ENCODE results near the gene KCNK3.

The KCNK3 gene

DNA sequence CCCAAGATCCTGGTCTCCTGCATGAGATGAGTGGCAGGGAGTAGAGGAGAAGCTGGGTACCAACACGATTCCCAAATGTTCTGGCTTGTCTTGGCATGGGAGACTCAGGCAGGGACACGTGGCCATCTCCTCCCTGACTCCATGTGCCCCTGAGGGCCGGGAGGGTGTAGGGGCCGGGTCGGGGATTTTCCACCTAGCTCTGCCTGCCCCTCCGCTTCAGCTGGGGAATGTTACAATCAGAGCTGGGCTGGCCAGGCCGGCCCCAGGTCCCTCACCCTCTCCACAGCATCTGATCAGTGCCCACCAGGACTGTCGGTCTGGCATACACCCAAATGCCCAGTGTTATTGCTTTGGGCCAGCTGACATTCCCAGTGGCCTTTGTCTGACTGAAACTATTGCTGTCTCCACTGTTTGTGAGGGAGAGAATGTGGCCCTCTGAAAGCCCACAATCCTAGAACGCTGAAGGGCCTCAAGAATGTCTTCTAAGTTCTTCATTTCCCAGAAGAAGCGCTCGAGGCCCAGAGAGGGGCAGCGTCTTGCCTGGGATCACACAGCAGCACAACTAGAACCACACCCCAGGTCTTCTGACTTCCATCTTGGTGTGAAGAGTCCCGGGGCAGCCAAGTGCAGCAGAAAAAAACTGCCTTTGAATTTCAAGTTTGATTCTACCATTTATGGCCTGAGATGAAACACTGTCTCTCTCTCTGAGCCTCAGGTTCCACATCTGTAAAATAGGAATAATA is 23.2 kb downstream of the KCNK3 start:
- no peak overlapping the region for H2AFZ ChIP-seq (ENCODE audit: low read depth, low read length)
- H3K4me1 ChIP-seq (ENCODE audit: insufficient read depth, low read length) = peaks cover 6% of the 10 kb centered on the region
- no peak overlapping the region for H3K4me3 ChIP-seq (ENCODE audit: low read length)
- no peaks in the 10 kb centered on the region for H3K27me3 ChIP-seq (ENCODE audit: insufficient read depth, low read length)
- no peaks in the 10 kb centered on the region for H3K36me3 ChIP-seq (ENCODE audit: insufficient read depth, low read length)
- no peaks in the 10 kb centered on the region for H3K9me3 ChIP-seq (ENCODE audit: low read length)

DNA sequence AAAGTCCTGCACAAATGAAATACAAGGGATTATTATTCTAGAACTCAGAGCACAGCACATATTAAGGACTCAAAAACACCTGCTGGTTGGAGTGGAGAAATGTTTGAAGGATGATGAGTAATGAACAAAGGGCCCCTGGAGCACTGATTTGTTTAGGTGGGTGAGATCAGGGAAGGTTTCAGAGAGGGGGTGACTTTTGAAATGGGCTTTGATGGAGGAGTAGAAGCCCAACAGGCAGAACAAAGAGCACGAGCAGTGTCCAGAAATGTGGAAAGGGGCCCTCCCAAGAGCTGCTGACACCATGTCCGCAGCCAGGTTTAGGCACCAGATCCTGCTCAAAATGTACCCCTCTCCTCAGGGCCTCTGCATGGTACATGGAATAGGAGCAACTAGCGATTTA is 23.8 kb downstream of the KCNK3 start:
- peaks cover 6% of the 10 kb centered on the region for H3K4me1 ChIP-seq (ENCODE audit: insufficient read depth, low read length)
- H3K27me3 ChIP-seq (ENCODE audit: insufficient read depth, low read length) = no peaks in the 10 kb centered on the region
- no peak overlapping the region for H2AFZ ChIP-seq (ENCODE audit: low read depth, low read length)
- H3K36me3 ChIP-seq (ENCODE audit: insufficient read depth, low read length) = no peaks in the 10 kb centered on the region
- no peak overlapping the region for H3K4me3 ChIP-seq (ENCODE audit: low read length)
- no peaks in the 10 kb centered on the region for H3K9me3 ChIP-seq (ENCODE audit: low read length)

DNA sequence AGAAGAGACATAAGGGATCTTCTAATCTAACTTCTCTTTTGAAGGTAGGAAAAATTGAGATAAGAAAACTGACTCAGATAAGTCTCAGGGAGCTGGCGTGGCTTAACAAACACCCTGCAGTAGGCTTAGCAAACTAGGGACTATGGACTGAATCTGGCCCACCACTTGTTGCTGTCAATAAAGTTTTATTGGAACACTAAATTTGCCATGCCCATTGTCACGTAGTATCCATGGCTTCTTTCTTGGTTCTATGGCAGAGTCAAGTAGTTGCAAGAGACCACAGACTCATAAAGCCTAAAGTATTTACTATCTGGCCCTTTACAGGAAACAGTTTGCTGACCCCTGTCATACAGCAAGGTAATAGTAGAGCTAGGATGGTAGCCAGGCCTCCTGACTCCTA is 24.2 kb downstream of the KCNK3 start:
- Histone ChIP-seq H3K36me3 (ENCODE audit: insufficient read depth, low read length) (no peaks in the 10 kb centered on the region), H3K9me3 (ENCODE audit: low read length) (no peaks in the 10 kb centered on the region), H3K4me3 (ENCODE audit: low read length) (no peak overlapping the region), H2AFZ (ENCODE audit: low read depth, low read length) (no peak overlapping the region), H3K4me1 (ENCODE audit: insufficient read depth, low read length) (peaks cover 6% of the 10 kb centered on the region), H3K27me3 (ENCODE audit: insufficient read depth, low read length) (no peaks in the 10 kb centered on the region)

DNA sequence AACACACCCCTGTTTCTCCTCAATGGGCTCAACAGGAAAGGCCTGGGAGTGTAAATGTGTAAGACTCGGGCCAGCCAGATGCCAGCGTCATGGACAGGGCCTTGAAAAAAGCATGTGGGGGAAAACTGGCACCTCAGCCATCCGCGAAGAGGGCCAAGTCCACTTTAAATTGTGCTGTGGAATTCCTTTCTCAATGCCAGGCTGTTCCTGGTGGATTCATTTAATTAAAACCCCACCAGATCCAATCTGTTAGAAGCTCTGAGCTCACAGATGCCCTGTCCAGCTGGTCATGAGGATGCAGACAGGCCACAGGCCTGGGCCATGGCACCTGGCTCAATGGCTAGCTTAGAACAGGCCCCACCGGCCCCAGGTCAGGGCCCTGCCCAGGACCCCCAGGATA is 24.8 kb downstream of the KCNK3 start:
- no peak overlapping the region for H2AFZ ChIP-seq (ENCODE audit: low read depth, low read length)
- peaks cover 1% of the 10 kb centered on the region for H3K4me1 ChIP-seq (ENCODE audit: insufficient read depth, low read length)
- no peaks in the 10 kb centered on the region for H3K27me3 ChIP-seq (ENCODE audit: insufficient read depth, low read length)
- no peaks in the 10 kb centered on the region for H3K9me3 ChIP-seq (ENCODE audit: low read length)
- no peak overlapping the region for H3K4me3 ChIP-seq (ENCODE audit: low read length)
- no peaks in the 10 kb centered on the region for H3K36me3 ChIP-seq (ENCODE audit: insufficient read depth, low read length)

DNA sequence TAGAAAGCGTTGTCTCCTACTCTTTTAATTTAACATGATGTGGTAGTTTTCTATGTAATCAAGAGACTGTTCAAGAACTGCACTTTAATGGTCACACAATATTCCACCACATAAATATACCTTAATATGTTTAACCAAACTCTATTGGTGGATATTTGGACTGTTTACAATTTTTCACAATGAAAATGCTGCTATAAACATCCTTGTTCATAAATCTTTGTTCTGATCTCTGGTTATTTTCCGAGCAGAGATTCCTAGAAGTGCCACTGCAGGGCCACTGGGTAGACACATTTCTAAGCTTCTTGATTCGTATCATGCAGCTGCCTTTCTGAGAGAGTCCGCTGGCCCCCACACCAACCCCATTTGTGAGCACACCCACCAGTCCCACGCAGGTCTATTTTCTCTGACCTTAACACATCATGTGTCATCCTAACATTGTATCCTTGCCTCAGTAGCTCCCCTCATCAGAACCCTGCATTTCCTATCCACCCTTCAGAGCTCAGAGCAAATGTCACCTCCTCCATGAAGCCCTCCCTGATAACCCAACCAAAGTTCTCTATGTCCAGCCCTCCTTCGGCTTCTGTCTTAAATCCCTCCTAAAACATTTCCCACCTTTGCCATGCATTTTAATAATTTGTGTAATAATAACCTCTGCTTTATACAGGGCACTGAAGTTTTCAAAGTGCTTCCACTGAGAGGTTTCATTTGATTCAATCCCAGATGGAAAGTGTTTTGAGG is 26.6 kb downstream of the KCNK3 start:
- Histone ChIP-seq H3K4me1 (ENCODE audit: insufficient read depth, low read length) (no peaks in the 10 kb centered on the region), H3K36me3 (ENCODE audit: insufficient read depth, low read length) (no peaks in the 10 kb centered on the region), H3K27me3 (ENCODE audit: insufficient read depth, low read length) (no peaks in the 10 kb centered on the region), H3K9me3 (ENCODE audit: low read length) (no peaks in the 10 kb centered on the region), H3K4me3 (ENCODE audit: low read length) (no peak overlapping the region), H2AFZ (ENCODE audit: low read depth, low read length) (no peak overlapping the region)

DNA sequence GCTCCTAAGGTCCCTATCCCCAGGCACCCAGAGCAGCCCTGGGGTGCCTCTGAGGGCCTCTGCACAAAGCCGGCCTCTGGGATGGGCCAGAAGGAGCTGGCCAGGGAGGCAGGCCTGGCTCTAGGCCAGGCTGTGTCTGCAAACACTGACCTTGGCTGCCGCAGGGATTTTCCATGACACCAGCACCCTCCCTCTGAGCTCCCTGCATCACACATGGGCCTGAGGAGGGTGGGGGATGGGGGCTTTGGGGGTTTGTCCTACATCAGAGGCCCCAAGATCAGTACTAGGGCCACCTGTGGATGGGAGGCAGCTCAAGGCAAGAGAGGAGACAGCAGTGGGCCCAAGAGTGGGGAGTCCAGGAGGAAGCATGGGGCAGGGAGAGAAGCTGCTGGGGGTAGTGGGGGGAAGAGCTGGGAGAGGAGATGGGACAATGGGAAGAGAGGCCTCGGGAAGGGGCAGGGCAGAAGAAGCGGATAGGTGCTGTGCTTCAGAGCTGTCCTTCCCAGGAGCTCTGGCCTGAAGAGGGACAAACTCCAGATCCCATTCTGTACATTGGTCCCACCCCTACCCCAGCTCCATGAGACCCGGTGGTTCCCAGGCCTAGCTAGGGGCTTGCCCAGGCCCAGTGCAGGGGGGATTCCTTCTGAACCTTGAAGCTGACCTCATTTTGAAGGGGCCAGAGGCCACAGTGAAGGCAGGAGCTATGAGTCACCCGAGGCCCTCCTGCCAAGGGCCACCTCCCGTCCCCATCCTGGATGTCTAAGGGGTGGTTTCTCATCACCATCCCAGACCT is 28.0 kb downstream of the KCNK3 start:
- no peak overlapping the region for H2AFZ ChIP-seq (ENCODE audit: low read depth, low read length)
- H3K4me3 ChIP-seq (ENCODE audit: low read length) = no peak overlapping the region
- H3K9me3 ChIP-seq (ENCODE audit: low read length) = no peaks in the 10 kb centered on the region
- no peaks in the 10 kb centered on the region for H3K4me1 ChIP-seq (ENCODE audit: insufficient read depth, low read length)
- H3K27me3 ChIP-seq (ENCODE audit: insufficient read depth, low read length) = no peaks in the 10 kb centered on the region
- no peaks in the 10 kb centered on the region for H3K36me3 ChIP-seq (ENCODE audit: insufficient read depth, low read length)

DNA sequence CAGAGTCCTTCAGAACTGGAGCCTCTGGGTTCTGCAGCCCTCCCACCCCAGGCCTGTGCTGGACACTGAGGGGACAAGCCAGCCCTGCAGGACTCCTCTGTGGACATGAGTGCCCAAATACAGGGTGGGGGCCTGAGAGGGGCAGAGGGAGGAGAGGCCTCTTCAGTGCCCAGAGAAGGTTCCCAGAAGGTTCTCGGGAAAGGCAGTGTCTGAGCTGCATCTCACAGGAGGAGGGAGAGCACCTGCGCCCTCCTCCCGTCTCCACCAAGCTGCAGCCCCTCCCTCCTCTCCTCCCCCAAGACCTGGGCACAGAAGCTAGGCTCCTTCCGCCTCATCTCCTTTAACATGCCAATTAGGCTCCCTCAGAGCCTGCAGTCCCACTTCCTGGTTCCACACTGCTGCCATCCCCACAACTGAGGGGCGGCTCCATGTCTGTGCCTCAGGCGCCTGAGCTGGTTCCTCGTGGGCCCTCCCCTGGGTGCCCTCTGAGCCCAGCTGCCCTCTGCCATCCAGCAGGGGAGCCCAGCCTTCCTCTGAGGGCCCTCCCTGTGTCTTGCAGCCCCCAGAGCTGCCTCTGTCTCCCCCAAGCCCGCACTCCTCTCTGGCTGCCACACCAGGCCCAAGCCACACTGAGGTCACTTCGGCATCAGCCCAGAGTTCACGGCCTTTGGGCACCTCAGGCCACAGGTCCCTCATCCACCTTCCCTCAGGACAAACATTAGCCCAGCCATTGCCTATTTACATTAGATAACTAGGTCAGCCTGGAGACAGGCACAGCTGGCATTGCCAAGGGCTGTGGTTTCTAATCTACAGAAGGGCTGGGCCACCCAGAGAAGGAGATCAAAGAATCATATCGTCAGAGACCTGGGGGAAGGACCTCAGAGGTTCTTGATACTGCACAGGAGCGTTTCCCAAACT is 28.9 kb downstream of the KCNK3 start:
- H3K36me3 ChIP-seq (ENCODE audit: insufficient read depth, low read length) = no peaks in the 10 kb centered on the region
- no peak overlapping the region for H3K4me3 ChIP-seq (ENCODE audit: low read length)
- H2AFZ ChIP-seq (ENCODE audit: low read depth, low read length) = no peak overlapping the region
- no peaks in the 10 kb centered on the region for H3K9me3 ChIP-seq (ENCODE audit: low read length)
- H3K4me1 ChIP-seq (ENCODE audit: insufficient read depth, low read length) = no peaks in the 10 kb centered on the region
- no peaks in the 10 kb centered on the region for H3K27me3 ChIP-seq (ENCODE audit: insufficient read depth, low read length)

DNA sequence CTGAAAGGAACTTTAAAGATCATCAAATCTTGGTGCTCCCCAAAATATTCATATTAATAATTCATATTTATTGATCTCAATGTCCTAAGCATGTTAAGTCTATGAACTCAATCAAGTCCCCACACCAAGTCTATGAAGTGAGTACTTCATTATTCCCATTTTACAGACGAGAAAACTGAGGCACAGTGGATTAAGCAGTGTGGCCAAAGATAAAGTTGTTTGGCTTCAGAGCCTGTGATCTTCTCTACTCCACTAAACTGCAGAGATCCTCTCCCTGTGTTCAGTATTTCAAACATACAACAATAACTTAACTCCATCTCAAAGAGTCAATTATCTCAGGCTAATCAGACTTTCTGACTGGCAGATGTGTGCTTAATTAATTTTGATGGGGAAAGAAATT is 29.8 kb downstream of the KCNK3 start:
- H3K36me3 ChIP-seq (ENCODE audit: insufficient read depth, low read length) = no peaks in the 10 kb centered on the region
- no peak overlapping the region for H3K4me3 ChIP-seq (ENCODE audit: low read length)
- H2AFZ ChIP-seq (ENCODE audit: low read depth, low read length) = no peak overlapping the region
- no peaks in the 10 kb centered on the region for H3K9me3 ChIP-seq (ENCODE audit: low read length)
- no peaks in the 10 kb centered on the region for H3K4me1 ChIP-seq (ENCODE audit: insufficient read depth, low read length)
- no peaks in the 10 kb centered on the region for H3K27me3 ChIP-seq (ENCODE audit: insufficient read depth, low read length)

DNA sequence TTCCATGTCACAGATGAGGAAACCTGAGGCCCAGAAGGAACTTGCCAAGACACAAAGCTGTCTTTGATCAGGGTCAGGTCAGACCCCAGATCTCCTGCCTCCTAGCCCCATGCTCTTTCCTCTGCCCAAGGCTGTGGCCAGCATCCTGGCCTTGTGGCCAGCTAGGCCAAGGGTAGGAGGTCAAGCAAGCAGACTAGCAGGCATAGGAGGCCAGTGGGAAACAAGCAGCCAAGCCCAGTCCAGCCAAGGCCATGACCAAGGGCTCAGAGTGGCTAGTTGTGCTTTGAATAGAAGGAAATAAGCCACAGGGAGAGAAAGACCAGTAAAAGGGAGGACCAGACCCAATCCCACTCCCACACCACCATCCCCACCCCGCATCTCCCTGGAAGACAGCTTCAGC is 30.4 kb downstream of the KCNK3 start:
- no peaks in the 10 kb centered on the region for H3K36me3 ChIP-seq (ENCODE audit: insufficient read depth, low read length)
- H3K4me1 ChIP-seq (ENCODE audit: insufficient read depth, low read length) = no peaks in the 10 kb centered on the region
- H3K4me3 ChIP-seq (ENCODE audit: low read length) = no peak overlapping the region
- no peak overlapping the region for H2AFZ ChIP-seq (ENCODE audit: low read depth, low read length)
- no peaks in the 10 kb centered on the region for H3K27me3 ChIP-seq (ENCODE audit: insufficient read depth, low read length)
- no peaks in the 10 kb centered on the region for H3K9me3 ChIP-seq (ENCODE audit: low read length)

DNA sequence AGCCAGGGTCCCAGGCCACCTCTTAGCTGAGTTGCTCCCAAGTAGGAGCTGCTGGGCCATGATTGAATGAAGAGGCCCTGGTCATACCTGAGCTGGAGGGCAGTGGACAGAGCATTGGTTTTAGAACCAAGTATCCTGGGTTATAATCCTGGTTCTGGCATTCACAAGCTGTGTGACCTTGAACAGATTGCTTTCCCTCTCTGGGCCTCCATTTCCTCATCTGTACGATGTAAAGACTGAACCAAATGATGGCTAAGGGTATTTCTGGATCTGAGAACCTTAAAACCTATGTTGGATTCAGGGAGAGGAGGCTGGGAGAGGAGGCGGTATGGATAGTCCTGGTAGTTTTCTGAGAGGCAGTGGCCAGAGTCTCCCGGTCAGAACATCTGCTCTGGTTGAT is 31.0 kb downstream of the KCNK3 start:
- H3K4me3 ChIP-seq (ENCODE audit: low read length) = no peak overlapping the region
- H3K36me3 ChIP-seq (ENCODE audit: insufficient read depth, low read length) = no peaks in the 10 kb centered on the region
- H3K4me1 ChIP-seq (ENCODE audit: insufficient read depth, low read length) = no peaks in the 10 kb centered on the region
- H2AFZ ChIP-seq (ENCODE audit: low read depth, low read length) = no peak overlapping the region
- no peaks in the 10 kb centered on the region for H3K9me3 ChIP-seq (ENCODE audit: low read length)
- no peaks in the 10 kb centered on the region for H3K27me3 ChIP-seq (ENCODE audit: insufficient read depth, low read length)

DNA sequence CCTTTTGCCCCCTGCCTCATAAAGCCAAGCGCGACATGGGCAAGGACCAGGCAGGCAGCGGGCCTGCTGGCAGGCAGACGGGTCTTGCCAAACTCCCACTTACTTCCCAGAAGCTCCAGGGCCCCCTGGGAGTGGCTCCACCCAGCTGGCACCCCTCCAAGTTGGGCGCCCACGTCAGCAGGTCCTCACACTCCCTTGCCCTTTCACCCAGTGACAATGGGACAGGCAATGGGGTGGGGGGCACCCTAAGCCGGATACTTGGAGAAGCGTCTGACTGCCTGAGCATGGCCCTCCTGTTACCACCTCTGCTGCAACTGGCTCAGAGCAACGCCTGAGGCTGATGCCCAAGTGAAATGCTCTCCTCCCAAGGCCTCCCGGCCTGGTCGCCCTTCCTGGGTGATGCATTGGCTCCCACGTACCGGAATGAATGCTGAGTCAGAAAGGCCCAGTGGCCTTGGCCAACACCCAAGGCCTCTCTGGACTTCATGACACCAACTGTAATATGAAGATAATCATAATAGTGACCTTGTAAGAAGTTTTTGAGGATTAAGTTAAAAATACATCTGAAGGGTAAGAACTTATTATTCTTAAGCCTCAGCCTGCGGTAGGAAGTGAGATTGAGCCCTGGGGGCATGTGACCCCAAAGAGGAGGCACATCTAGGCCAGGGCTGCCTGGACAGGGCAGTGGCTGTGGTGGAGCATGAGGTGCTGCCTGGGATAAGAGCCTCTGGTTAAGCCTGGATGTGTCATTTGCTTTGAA is 31.6 kb downstream of the KCNK3 start:
- H3K4me1 ChIP-seq (ENCODE audit: insufficient read depth, low read length) = no peaks in the 10 kb centered on the region
- no peak overlapping the region for H2AFZ ChIP-seq (ENCODE audit: low read depth, low read length)
- H3K36me3 ChIP-seq (ENCODE audit: insufficient read depth, low read length) = no peaks in the 10 kb centered on the region
- H3K4me3 ChIP-seq (ENCODE audit: low read length) = no peak overlapping the region
- no peaks in the 10 kb centered on the region for H3K9me3 ChIP-seq (ENCODE audit: low read length)
- no peaks in the 10 kb centered on the region for H3K27me3 ChIP-seq (ENCODE audit: insufficient read depth, low read length)
